ENCODE results near the gene RSRC1.

DNA sequence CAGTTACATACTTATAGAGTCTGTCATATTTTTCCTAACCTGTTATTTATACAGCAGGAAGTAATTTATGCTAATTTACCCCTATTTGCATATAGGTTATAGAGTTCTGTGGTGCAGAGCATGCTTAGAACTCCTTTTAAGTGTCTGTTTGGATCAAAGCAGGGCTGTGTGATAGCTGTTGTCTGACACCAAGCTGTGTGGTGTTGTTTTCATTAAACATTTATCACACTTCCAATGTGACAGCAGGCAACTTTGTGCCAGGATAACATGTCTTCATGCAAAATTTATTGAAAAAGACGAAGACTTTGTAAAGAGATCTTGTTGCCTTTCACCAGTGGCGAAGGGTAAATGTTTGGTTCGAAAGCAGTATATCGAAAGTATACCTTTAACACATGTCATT, 100.2 kb downstream of the RSRC1 start:
- no peak for TF ChIP-seq CTCF (IDR thresholded peaks at IDR 0.05)
- TF ChIP-seq POLR2A (IDR thresholded peaks at IDR 0.05), result no peak
